GM06990 (cell line): ENCODE results near the gene TRAPPC3L.

Experiments used
- DNase-seq: peaks from one replicate; pipeline ENCODE4 v3.0.0-alpha.2; 2011; ENCODE audit not compliant: insufficient read length; ENCODE audit errors: extremely low read depth
- H3K27me3 ChIP-seq: replicated peaks from 2 replicates; pipeline ENCODE4 v1.6.0; 2011; ENCODE audit warnings: low read length; ENCODE audit not compliant: control insufficient read depth, insufficient read depth
- H3K36me3 ChIP-seq: 2 replicates; pipeline ENCODE4 v1.5.1; 2011; ENCODE audit warnings: low read length; ENCODE audit not compliant: control insufficient read depth, insufficient read depth
- H3K4me3 ChIP-seq: replicated peaks from 2 replicates; pipeline ENCODE4 v1.5.1; 2011; ENCODE audit warnings: low read depth, mild to moderate bottlenecking, control low read depth, low read length
- TF ChIP-seq, protein P1 (sequence below): IDR thresholded peaks from 2 replicates; pipeline ENCODE4 v1.5.1; 2011; ENCODE audit warnings: low read length, control low read depth, mild to moderate bottlenecking, inconsistent platforms; ENCODE audit not compliant: insufficient read depth, poor library complexity, severe bottlenecking

TRAPPC3L gene

DNA sequence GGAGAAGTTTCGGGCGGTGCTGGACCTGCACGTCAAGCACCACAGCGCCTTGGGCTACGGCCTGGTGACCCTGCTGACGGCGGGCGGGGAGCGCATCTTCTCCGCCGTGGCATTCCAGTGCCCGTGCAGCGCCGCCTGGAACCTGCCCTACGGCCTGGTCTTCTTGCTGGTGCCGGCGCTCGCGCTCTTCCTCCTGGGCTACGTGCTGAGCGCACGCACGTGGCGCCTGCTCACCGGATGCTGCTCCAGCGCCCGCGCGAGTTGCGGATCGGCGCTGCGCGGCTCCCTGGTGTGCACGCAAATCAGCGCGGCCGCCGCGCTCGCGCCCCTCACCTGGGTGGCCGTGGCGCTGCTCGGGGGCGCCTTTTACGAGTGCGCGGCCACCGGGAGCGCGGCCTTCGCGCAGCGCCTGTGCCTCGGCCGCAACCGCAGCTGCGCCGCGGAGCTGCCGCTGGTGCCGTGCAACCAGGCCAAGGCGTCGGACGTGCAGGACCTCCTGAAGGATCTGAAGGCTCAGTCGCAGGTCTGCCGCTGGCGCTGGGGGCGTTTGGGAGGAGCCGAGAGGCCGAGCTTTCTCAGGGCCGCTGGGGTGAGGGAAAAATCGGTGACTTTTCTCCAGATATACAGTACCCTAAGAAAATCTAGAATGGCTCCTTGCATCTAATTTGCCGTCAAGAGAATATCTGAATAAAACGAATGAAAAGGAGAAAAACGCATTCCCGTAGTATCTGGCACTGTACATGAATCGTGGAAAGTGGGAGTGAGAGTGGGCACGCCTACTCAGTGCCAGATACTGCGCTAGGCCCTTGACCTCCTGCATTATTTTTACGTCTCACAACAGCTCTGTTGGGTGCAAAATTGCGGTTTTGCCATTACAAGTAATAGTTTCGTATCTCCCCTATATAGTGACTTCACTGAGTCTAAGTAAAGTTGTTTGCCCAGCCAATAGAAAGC, 83.3 kb downstream of the TRAPPC3L start:
- peak overlapping the region; percentile 50 for H3K4me3 ChIP-seq

DNA sequence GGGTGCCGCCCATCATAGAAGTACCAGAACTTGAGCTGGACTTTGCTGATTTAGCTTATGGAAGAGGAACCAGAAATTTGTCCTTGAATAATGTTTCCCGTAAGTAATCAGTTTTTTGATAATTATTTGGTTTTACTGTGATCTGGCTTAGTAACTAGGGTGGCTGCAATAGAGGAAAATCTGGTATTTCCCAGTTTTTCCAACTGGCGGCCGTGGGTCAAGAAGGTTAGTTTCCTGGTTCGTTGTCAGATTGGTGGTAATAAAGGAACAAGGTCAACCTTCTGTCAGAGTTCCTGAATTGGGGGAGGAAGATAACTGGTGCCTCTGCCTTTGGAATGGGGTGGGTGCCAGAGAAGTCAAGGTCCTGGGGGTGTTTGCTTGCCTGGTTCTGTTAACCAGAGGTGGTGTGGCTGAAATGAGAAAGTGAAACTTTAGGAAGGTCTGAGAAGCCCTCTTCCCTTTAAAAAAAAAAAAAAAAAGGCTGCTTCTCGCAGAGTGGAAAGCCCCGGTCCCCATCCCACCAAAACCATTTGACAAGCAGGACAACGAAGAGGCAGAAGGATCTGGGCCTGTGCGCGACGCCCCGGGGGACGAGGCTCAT, 84.1 kb downstream of the TRAPPC3L start, which contains the start of gene CALHM6:
TSS of gene CALHM6 (plus strand) at position 45 of the 601 bp plus-strand sequence. CDS start at position 600, 555 bp downstream.
- TF ChIP-seq, protein P1, sequence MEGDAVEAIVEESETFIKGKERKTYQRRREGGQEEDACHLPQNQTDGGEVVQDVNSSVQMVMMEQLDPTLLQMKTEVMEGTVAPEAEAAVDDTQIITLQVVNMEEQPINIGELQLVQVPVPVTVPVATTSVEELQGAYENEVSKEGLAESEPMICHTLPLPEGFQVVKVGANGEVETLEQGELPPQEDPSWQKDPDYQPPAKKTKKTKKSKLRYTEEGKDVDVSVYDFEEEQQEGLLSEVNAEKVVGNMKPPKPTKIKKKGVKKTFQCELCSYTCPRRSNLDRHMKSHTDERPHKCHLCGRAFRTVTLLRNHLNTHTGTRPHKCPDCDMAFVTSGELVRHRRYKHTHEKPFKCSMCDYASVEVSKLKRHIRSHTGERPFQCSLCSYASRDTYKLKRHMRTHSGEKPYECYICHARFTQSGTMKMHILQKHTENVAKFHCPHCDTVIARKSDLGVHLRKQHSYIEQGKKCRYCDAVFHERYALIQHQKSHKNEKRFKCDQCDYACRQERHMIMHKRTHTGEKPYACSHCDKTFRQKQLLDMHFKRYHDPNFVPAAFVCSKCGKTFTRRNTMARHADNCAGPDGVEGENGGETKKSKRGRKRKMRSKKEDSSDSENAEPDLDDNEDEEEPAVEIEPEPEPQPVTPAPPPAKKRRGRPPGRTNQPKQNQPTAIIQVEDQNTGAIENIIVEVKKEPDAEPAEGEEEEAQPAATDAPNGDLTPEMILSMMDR: no peak
- Histone ChIP-seq H3K36me3 (no peaks in the 10 kb centered on the region), H3K4me3 (peak within 1 kb of the TSS; percentile 50), H3K27me3 (no peaks in the 10 kb centered on the region)
- no peak for DNase-seq

More for the DNA sequence above, 83.3 kb downstream of the TRAPPC3L start:
- Histone ChIP-seq H3K36me3 (no peaks in the 10 kb centered on the region), H3K27me3 (no peaks in the 10 kb centered on the region)
- peak; percentile 85 for DNase-seq
- TF ChIP-seq, protein P1: no peak

DNA sequence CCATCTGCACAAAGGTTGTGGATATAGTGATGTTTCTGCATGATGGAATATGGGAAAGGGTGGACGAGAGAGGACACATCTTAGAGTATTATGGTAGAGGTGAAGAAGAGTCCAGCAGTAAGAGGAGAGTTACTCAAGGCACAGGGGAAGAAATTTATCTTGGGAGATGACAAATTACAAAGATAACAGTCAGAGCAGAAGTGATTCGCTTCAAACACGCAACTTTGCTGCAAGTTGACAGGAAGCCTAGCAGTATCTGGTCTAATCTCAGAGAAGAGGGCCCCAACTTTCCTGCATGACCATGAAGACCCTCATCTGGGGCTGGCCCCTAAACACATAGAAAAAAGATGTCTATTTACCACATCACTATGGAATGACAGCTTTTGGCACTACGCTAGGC, 85.6 kb downstream of the TRAPPC3L start:
- TF ChIP-seq, protein P1: no peak
- H3K27me3 ChIP-seq: no peaks in the 10 kb centered on the region
- H3K4me3 ChIP-seq: no peak overlapping the region
- DNase-seq: no peak
- H3K36me3 ChIP-seq: no peaks in the 10 kb centered on the region

DNA sequence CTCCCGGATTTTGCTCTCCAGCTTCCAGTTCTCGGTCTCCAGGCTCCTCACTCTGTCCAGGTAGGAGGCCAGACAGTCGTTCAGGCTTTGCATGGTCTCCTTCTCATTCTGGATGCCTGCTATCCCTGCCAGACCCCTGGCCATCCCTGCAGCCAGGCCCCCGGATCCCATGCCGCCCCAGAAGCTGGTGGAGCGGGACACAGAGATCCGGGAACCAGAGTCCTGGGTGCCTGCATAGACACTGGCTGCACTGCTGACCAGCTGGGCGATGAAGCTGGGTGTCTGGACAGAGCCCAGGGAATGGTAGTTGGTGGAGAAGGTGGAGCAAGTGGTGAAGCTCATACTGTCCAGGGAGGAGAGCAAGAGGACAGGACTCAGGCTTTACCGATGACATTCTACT, 87.2 kb downstream of the TRAPPC3L start:
- no peaks in the 10 kb centered on the region for H3K27me3 ChIP-seq
- no peak overlapping the region for H3K4me3 ChIP-seq
- DNase-seq: no peak
- no peaks in the 10 kb centered on the region for H3K36me3 ChIP-seq
- TF ChIP-seq, protein P1: no peak

DNA sequence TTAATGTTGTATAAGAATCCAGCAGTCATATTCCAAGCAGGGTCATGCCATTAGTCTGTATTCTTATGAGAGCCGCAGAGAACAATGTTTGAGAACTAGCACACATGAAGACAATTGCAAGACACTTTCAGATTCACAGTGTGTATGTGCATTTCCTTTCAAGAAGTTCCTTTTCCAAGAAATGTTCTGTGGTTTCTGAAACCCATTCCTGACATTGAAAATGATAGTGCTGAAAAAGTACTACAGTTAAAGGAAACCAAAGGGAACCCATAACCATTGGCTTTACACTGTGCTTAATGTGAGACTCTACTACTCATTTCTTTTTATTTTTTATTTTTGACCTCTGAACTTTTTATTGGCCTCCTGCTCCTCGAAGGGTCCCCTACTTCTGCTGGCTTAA, 88.6 kb downstream of the TRAPPC3L start:
- no peaks in the 10 kb centered on the region for H3K36me3 ChIP-seq
- no peak overlapping the region for H3K4me3 ChIP-seq
- no peak for DNase-seq
- TF ChIP-seq, protein P1: no peak
- no peaks in the 10 kb centered on the region for H3K27me3 ChIP-seq
